ENCODE measurements around the gene CNDP1.
"Not testable (repeated sequence)": the region's sequence is repeated elsewhere in the genome, so short reads cannot be mapped to it uniquely, and the experiment has no call there.

The CNDP1 gene

DNA sequence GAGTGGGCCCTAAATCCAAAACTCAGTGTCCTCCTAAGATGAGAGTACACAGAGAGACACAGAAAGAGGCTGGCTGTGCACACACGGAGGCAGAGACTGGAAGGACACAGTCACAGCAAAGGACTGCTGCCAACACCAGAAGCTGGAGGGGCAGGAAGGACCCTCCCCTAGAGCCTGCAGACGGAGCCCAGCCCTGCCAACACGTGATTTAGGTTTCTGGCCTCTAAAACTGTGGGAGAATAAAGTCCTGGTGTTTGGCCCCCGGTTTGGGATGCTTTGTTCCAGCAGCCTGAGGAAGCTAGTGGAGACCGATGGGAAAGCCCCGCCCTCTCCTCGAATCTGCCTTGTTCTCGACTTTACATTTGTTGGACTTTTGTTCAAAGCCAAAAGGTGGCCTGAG lies 10.6 kb downstream of the CNDP1 start:
- no peak for DNase-seq (ENCODE audit: low read depth in 2 of 3, low spot score in 1 of 3)

DNA sequence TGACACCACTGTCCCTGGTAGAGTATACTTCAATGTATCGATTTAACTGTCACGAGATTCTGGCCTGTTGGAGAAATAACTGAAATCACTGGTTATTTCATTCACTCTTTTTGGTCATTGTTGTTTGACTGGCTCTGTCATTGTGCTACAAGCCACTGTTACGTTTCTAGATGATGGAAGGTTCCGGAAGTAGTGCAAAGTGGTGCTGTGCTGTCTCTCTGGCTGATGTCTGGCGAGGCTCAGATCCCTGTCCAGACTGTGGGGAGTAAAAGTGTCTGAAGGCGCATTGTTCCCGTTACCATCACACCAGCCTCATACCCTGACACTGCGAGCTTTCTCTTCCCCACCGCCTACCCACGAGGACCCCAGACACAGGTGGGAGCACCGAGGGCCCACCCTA lies 11.7 kb downstream of the CNDP1 start:
- no peak for DNase-seq (ENCODE audit: low read depth in 2 of 3, low spot score in 1 of 3)

DNA sequence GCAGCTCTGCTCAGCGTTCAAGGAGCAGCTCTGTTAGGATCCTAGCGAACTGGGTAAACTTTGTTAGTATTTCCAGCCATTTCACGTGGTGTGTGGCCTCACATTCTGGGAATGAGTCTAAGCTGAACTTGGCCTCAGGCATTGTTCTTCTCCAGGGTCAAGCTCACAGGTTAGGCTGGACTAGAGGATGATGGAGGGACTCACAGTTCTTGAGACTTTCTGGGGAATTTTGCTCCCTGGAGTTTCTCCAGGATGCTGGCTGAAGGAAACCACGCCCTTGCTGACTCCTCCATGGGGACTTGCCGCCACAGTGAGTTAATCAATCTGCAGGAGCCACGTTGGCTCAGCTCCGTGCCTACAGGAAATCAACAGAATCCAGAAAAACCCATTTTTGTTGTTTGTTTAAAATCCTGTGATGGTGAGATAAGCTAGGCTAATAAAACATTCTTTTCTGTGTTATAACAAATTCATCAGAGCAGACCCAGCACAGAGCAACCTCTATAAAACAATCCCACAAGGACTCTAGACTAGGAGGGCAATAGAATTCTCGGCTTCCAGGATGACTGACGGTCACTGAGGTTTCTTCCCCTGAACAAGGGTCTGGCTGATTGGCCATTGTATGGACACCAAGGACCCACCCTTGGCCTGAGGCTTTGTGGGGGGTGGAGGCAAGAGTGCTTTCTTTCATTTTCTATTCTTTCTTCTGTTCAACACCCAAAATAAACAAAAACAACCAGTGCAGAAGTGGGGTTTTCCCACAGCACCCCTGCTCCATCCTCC lies 12.6 kb downstream of the CNDP1 start:
- DNase-seq (ENCODE audit: low read depth in 2 of 3, low spot score in 1 of 3): no peak

DNA sequence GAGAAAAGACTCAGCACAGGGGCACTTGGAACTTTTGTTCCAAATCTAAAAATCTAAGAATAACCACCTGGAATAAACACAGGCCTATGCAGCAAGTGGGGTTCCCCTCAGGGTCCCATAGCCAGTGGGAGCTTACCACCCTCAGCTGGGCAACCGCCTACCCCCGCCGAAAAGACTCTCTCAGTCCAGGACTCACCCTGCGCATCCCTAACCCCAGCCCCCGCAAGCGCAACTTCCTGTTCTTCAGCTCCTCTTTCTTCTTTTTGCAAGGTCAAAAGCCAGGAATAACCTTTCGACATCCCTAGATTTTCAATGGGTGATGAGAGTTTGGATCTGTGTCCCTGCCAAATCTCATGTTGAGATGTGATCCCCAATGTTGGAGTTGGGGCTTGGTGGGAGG lies 13.6 kb downstream of the CNDP1 start:
- no peak for DNase-seq (ENCODE audit: low read depth in 2 of 3, low spot score in 1 of 3)

DNA sequence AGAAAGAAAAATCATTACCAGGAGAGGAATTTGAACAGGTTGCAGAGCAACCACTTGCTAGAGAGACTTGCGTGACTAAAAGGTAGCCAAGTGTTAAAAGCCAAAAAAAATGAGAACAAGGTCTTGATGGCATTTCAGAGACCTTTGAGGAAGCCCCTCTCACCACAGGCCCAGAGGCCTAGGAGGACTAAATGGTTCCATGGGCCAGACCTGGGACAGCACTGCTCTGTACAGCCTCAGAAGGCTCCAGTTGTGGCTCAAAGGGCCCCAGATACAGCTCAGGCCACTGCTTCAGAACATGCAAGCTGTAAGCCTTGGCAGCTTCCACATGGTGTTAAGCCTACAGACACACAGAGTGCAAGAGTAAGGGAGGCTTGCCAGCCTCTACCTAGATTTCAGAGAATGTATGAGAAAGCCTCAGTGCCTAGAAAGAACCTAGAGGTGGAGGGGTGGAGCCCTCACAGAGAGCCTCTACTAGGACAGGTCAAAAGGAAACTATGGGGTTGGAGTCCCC lies 15.3 kb downstream of the CNDP1 start:
- no peak for DNase-seq (ENCODE audit: low read depth in 2 of 3, low spot score in 1 of 3)

DNA sequence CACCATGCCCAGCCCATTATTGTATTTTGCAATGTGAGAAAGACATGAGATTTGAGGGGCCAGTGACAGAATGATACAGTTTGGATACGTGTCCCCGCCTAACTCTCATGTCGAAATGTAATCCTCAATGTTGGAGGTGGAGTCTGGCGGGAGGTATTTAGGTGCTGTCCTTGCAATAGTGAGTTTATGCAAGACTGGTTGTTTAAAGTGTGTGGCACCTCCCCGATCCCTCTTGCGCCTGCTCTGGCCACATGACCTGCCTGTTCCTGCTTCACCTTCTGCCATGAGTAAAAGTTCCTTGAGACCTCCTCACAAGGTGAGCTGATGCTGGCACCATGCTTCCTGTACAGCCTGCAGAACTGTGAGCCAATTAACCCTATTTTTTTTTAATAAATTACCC lies 16.6 kb downstream of the CNDP1 start:
- DNase-seq (ENCODE audit: low read depth in 2 of 3, low spot score in 1 of 3): no peak

DNA sequence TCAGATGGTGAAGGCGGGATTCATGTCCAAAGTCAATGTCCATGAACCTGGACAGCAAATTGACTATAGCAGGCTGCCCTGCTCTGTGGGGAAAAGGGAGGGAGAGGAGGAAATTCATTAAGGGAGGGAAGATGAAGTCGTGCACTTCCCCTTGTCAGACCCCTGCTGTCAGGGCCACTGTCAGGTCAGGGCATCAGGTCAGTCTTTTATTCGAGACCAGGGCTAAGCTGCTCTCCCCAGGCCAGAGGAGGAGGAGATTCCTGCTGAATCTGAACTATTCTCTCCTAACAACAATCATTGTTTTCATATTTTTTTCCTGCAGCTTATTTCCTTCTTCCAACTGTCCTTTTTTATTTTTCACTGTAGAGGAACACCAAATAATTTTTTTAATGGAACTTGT lies 17.2 kb downstream of the CNDP1 start:
- no peak for DNase-seq (ENCODE audit: low read depth in 2 of 3, low spot score in 1 of 3)

DNA sequence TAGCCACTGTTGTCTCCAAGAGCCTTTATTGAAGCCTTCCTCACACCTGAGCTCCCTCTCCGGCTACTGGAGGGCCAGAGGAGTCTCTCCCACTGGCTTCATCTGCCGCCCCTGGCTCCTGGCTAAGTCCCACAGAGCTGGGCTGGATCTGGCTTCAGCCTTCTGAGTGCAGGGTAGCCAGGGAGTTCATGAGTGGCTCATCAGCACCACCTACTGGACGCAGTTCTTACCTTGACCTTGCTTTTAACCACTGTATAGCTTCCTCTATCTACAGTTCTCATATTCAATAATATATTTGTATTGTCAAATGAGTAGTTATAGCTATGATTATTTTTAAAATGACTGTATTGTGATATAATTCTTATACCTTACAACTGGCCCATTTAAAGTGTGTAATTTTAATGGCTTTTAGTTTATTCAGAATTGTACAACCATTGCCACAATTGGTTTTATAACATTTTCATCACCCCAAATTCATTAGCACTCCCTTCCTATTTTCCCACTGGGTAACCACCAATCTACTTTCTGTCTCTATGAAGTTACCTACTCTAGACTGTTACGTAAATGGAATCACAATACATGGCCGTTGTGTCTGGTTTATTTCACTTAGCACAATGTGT lies 17.7 kb downstream of the CNDP1 start:
- peak; percentile 60 to 79 (median 70) for DNase-seq (ENCODE audit: low read depth in 2 of 3, low spot score in 1 of 3)

DNA sequence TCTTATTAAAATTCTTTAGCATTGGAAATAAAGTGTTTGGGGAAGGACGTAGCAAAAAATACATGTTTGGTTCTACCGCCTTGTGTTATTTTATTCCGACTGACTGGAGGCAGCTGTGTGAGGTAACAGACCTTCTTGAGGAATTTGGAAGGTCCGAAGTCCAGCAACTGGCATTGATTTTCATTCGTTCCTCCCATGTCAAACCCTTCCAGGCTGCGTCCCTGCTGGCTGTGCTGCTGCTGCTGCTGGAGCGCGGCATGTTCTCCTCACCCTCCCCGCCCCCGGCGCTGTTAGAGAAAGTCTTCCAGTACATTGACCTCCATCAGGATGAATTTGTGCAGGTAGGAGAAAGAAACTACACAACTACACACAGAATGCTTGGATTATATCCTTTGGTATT lies 21.8 kb downstream of the CNDP1 start:
- DNase-seq (ENCODE audit: low read depth in 2 of 3, low spot score in 1 of 3): no peak

DNA sequence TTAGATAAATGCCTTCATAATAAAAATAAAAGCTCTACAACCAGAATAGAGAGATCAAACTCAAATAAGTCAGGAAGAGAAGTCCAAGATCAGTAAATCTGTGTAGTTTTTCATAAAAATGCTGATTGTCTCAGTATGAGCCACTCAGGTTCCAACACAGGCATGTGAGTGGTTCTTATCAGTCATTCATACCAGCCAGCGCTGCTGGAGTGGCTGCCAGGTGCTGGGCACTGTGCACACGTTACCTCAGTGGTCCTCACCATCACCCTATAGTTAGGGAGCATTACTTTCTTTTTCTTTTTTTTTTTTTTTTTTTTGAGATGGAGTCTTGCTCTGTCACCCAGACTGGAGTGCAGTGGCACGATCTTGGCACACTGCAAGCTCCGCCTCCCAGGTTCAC lies 23.8 kb downstream of the CNDP1 start:
- DNase-seq (ENCODE audit: low read depth in 2 of 3, low spot score in 1 of 3): no peak

DNA sequence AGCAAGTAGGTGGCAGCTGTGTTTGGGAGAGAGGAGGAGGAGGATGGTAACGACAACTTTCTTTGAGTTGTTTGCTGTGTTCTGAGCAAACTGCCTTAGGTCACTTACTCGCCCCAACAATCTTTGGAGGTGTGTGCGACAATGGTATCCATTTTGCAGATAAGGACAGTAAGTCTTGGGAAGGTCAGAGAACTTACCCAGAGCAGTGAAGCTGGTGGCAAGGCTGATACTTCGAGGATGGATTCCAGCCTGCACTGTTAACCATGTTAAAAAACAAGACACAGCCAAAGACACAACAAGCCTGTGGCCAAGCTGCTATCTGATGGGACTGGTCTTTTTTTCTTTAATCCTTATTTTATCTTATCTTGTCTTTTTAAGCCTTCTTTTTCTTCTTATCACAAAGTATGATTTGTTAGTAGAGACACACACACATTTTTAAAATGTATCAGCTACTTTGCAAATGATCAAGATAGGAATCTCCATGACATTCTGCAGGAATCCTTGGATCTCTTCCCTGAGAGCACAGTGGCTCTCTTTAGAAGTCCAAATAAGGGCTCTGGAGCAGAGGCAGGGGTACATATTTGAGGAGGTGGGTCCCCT lies 27.9 kb downstream of the CNDP1 start:
- no peak for DNase-seq (ENCODE audit: low read depth in 2 of 3, low spot score in 1 of 3)

DNA sequence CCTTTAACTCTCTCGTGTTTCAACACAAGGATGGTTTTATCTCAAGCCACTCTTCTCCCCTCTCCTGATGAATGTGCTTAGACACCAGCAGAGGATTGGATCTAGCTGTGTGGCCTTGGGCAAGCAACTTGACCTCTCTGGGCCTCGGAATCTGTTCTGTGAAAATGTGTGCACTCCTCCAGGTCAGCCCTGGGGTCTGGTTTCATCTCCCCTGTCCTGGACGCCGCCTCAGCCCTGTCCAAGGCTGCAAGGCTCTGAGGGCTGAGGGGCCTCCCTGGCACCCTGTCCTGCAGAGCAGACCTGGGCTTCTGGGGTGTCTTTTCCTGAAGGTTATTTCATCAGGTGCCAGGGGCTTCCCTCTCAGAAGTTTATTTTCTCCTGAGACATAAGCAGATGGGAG lies 28.5 kb downstream of the CNDP1 start:
- no peak for DNase-seq (ENCODE audit: low read depth in 2 of 3, low spot score in 1 of 3)

DNA sequence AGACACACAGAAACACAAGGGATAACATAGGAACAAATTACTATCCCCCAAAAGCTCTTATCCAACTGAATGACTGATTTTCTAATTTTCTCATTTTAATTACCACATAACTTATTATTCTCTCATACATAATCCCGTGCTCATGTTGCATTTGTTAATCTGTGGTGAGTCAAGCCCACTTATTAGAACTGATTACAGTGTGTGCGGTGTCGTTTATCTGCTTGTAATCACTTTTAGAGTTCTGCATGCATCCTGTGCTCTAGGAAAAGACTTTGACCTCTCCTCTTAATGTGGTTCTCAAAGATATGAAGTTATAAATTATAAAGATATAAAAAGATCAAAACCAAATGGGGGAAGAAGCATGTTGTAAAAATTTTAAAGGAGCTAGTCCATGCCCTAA lies 29.7 kb downstream of the CNDP1 start:
- DNase-seq (ENCODE audit: low read depth in 2 of 3, low spot score in 1 of 3): no peak

DNA sequence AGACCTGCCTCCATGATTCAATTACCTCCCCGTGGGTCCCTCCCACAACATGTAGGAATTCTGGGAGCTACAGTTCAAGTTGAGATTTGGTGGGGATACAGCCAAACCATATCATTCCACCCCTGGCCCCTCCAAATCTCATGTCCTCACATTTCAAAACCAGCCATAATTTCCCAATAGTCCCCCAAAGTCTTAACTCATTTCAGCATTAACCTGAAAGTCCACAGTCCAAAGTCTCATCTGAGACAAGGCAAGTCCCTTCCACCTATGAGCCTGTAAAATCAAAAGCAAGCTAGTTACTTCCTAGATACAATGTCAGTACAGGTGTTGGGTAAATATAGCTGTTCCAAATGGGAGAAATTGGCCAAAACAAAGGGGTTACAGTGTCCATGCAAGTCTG lies 30.9 kb downstream of the CNDP1 start:
- not testable (repeated sequence) for DNase-seq (ENCODE audit: low read depth in 2 of 3, low spot score in 1 of 3)

DNA sequence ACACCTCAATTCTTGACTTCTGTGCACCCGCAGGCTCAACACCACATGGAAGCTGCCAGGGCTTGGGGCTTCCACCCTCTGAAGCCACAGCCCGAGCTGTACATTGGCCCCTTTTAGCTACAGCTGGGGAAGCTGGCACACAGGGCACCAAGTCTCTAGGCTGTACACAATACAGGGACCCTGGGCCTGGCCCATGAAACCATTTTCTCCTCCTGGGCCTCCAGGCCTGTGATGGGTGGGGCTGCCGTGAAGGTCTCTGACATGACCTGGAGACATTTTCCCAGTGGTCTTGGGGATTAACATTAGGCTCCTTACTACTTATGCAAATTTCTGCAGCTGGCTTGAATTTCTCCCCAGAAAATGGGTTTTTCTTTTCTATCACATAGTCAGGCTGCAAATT lies 31.7 kb downstream of the CNDP1 start:
- DNase-seq (ENCODE audit: low read depth in 2 of 3, low spot score in 1 of 3): not testable (repeated sequence)

DNA sequence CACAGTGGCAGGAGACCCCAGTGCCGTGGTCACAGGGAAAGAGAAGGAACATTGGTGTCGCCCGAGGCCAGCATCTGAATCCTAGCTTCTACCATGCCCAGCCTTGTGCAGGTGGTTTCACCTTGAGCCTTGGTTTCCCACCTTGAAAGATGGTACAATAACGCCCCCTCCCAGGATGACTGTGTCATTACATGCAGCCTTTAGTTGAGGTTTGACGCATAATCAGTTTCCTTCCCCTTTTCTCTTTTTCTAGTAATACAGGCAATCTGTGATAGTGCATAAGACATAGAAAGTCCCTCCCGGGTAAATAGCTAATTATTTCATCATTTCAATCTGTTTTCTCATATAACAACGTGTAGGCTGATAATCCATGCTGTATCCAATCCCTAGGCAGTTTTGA lies 33.5 kb downstream of the CNDP1 start:
- DNase-seq (ENCODE audit: low read depth in 2 of 3, low spot score in 1 of 3): no peak

DNA sequence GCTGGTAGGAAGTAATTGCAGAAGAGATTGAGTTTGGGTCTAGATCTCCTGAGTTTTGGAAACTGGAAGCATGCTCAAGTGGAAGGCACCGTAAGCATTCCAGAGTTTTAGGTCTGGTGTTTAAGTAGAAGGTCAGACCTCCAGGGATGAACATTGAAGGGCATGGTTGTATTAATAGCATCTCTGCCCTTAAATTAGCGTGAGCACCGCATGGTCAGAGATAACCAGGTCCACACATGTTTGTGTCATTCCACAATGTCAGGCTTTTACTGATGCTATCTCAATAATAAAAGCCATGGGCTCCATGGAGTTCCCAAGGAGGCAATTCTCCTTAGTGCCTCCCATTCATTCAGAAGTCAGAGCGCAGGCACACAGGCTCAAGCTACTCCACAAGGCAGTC lies 35.1 kb downstream of the CNDP1 start:
- DNase-seq (ENCODE audit: low read depth in 2 of 3, low spot score in 1 of 3): no peak

DNA sequence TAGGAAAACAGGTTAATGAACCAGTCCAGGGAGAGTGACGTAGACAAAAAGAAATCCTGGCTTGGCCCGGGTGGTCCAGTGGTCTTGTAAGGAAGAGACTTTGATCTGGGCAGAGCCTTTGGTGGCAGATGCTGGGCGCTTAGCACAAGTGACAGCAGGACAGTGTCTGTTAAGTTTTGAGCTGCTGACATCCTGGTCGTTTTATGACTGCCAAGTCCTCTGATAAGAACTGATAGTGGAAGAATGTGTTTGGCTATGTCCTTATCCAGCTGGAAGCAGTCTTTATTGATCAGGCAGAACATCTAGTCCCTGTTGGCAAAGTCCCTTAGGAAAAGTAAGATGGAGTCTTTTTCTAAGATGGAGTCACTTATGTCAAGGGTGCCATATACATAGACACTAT lies 36.0 kb downstream of the CNDP1 start:
- DNase-seq (ENCODE audit: low read depth in 2 of 3, low spot score in 1 of 3): no peak

DNA sequence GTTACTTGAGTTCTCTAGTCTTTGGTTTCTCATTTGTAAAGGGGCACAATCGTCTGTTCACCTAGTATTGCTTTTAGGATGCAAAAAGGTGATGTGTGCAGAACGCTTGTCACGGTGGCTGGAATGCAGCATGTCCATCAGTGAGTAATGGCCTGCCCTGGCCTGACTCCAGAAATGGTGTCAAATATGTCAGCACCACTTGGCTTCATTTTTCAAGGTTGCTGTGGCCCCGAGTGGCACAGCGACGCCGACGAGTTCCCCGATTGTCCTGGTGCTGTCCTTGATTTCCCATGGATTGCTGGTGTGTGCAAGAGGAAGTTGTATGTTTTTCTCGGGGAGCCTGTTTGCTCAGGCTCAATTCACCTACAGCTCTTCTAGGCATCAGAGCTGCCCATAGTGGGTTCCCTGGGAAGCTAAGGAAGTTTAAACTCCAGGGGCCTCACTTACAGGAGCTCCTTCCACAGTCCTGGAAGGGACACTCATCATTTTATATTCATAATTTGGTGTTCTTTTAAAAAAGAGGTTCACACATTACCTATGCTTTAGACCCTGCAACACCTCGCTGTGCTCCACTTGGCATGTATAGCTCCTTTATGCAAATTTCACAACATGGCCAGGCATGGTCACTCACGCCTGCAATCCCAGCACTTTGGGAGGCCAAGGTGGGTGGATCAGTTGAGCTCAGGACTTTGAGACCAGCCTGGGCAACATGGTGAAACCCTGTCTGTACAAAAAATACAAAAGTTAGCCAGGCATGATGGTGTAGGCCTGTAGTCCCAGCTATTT lies 37.8 kb downstream of the CNDP1 start:
- no peak for DNase-seq (ENCODE audit: low read depth in 2 of 3, low spot score in 1 of 3)

DNA sequence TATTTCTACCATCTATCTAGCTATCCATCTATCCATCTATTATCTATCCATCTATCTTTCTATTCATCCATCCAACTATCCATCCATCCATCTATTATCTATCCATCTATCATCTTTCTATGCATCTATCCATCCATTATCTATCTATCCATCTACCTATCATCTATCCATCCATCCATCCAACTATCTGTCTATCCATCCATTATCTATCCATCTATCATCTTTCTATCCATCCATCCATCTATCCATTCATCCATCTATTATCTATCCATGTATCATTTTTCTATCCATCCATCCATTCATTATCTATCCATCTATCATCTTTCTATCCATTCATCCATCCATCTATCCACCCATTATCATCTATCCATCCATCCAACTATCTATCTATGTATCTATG lies 38.8 kb downstream of the CNDP1 start:
- no peak for DNase-seq (ENCODE audit: low read depth in 2 of 3, low spot score in 1 of 3)

DNA sequence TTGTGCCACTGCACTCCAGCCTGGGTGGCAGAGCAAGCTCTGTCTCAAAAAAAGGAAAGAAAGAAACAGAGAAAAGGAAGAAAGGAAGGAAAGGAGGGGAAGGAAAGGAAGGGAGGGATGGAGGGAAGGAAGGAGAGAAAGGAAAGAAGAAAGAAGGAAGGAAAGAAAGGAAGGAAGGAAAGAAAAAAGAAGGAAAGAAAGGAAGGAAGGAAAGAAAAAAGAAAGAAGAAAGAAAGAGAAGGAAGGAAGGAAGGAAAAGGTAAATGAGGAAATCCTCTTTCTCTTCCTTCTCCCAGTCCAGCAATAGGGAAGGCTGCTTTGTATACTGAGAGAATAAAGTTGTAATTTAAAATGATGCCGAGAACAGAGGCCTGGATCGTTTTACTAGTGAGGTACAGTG lies 40.6 kb downstream of the CNDP1 start:
- no peak for DNase-seq (ENCODE audit: low read depth in 2 of 3, low spot score in 1 of 3)

DNA sequence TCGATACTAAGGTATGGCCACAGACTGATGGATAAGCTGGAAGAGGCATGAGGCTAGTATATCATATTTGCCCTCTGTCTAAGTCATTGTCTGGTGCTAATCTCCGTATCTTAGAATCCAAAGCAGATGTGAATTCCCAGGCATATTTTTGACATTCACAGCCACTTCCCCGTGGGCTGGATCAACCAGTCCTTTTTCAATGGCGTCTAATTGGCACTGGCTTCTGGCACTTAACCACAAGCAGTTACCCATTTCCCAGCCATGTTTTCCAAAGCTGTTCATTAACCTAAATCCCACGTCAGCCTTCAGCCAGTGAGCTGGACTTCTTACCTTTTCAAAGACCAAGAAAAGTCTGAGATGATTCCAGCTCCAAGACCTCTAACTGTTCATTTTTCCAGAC lies 42.7 kb downstream of the CNDP1 start:
- no peak for DNase-seq (ENCODE audit: low read depth in 2 of 3, low spot score in 1 of 3)

Data from stimulated activated CD4-positive, alpha-beta T cell treated with anti-CD3 and anti-CD28 coated beads, Interleukin-12 subunit alpha, Interleukin-12 subunit beta, amount 100 ng/mL, for 48 hours (primary cell).